K562 (cell line): Measurements from ENCODE around the gene EEPD1. TPM values are rescaled to one million over a fixed set of nuclear protein-coding genes. Genes with fewer than 3 reads are reported as not detected.

Experiments used
- ATAC-seq: fragments of 200-7000 bp; cut with Tn5 transposase; 3 replicates; pipeline ENCODE4 v1.9.1; 2020; ENCODE audit warnings: moderate library complexity
- BruUV-seq: library from RNA; stranded (reverse); fragments of 400-500 nt; replicated peaks from 2 replicates; lab custom pipeline; 2021; lab: Mats Ljungman, UMichigan
- CTCF ChIA-PET: fragments of 300-600 bp; formaldehyde crosslinking; extraction: SDS; loops from one replicate; lab custom pipeline; 2021; ENCODE audit warnings: low intra/inter-chr PET ratio; lab: Yijun Ruan, JAX
- POLR2A ChIA-PET: fragments of 300-600, 350-650 bp; sonication (Branson Sonifier 250); formaldehyde crosslinking; extraction: SDS; loops from one replicate; lab custom pipeline; 2021; ENCODE audit warnings: antibody characterized with exemption, inconsistent platforms; lab: Yijun Ruan, JAX
- DNase-seq, 4 experiments: peaks; one replicate each; pipeline versions ENCODE4 v3.0.0 to v3.0.0-alpha.2; 2011 to 2018; ENCODE audit warnings: low spot score in 3 of 4, mixed read lengths in 3 of 4; ENCODE audit errors: extremely low read depth in 1 of 4
- FAIRE-seq: peaks from 2 replicates; lab custom pipeline; 2011; peaks lifted over from hg19 to GRCh38; lab: Jason Lieb, UNC
- H2AFZ ChIP-seq: 2 replicates; pipeline ENCODE4 v1.6.0; 2011; ENCODE audit warnings: low read depth, low read length, control low read depth, inconsistent platforms
- H3K27ac ChIP-seq: fragments of 200-600 bp; 3 replicates; pipeline ENCODE4 v1.8.0; 2011; ENCODE audit warnings: low read depth, mild to moderate bottlenecking, control low read depth, inconsistent platforms, low read length, moderate library complexity, mixed read lengths; ENCODE audit errors: extremely low read depth
- H3K27me3 ChIP-seq, 2 experiments: fragments of 300-600 bp in 1 of 2; 2 replicates in 1 of 2; 3 replicates in 1 of 2; pipeline versions ENCODE4 v1.6.0 to v1.8.0; 2011; ENCODE audit warnings: inconsistent platforms in 2 of 2, low read length in 2 of 2, mild to moderate bottlenecking in 1 of 2, mixed read lengths in 1 of 2, moderate library complexity in 1 of 2; ENCODE audit not compliant: control insufficient read depth in 2 of 2, insufficient read depth in 2 of 2
- H3K36me3 ChIP-seq: fragments of 300-600 bp; 3 replicates; pipeline ENCODE4 v1.8.0; 2011; ENCODE audit warnings: mild to moderate bottlenecking, low read length, inconsistent platforms; ENCODE audit not compliant: control insufficient read depth, insufficient read depth
- H3K4me1 ChIP-seq, 2 experiments: fragments of 200-600 bp in 1 of 2; replicated peaks in 1 of 2; 2 replicates in 1 of 2; 3 replicates in 1 of 2; pipeline versions ENCODE4 v1.5.1 to v1.8.0; 2011; ENCODE audit warnings: inconsistent platforms in 2 of 2, low read length in 2 of 2, mild to moderate bottlenecking in 1 of 2, mixed read lengths in 1 of 2, moderate library complexity in 1 of 2; ENCODE audit not compliant: control insufficient read depth in 2 of 2, insufficient read depth in 2 of 2
- H3K4me2 ChIP-seq: 2 replicates; pipeline ENCODE4 v1.6.1; 2011; ENCODE audit warnings: low read length, control low read depth, inconsistent platforms, mixed read lengths; ENCODE audit not compliant: insufficient read depth
- H3K4me3 ChIP-seq: fragments of 200-600 bp; sonication (generic), shearing (Covaris generic); 2 replicates; pipeline ENCODE4 v1.5.1; 2016; ENCODE audit warnings: control low read depth, inconsistent platforms
- H3K79me2 ChIP-seq: fragments of 200-600 bp; 3 replicates; pipeline ENCODE4 v1.8.0; 2011; ENCODE audit warnings: low read length, inconsistent platforms; ENCODE audit not compliant: control insufficient read depth, insufficient read depth
- H3K9ac ChIP-seq, 2 experiments: 2 replicates each; pipeline versions ENCODE4 v1.6.0 to v1.6.1; 2011; ENCODE audit warnings: low read depth in 2 of 2, low read length in 2 of 2, control low read depth in 1 of 2, inconsistent platforms in 1 of 2, mild to moderate bottlenecking in 1 of 2, mixed read lengths in 1 of 2; ENCODE audit not compliant: insufficient read depth in 1 of 2
- H3K9me1 ChIP-seq: one replicate; pipeline ENCODE4 v1.6.0; 2011; ENCODE audit warnings: inconsistent platforms, mild to moderate bottlenecking, low read length, moderate library complexity; ENCODE audit not compliant: control insufficient read depth, insufficient read depth
- H3K9me3 ChIP-seq: replicated peaks from 2 replicates; pipeline ENCODE4 v1.5.1; 2011; ENCODE audit warnings: low read depth, low read length, inconsistent platforms; ENCODE audit not compliant: control insufficient read depth, insufficient read depth
- H4K20me1 ChIP-seq: replicated peaks from 2 replicates; pipeline ENCODE4 v1.6.1; 2011; ENCODE audit warnings: low read length, inconsistent platforms, mixed read lengths; ENCODE audit not compliant: control insufficient read depth, insufficient read depth
- E2F6 ChIP-seq, 2 experiments: IDR thresholded peaks; 2 replicates each; pipeline ENCODE4 v1.6.1; 2011; ENCODE audit warnings: borderline replicate concordance in 1 of 2, control low read depth in 1 of 2, low read depth in 1 of 2, low read length in 1 of 2, mild to moderate bottlenecking in 1 of 2, mixed read lengths in 1 of 2, moderate library complexity in 1 of 2; ENCODE audit not compliant: insufficient read depth in 1 of 2, insufficient read length in 1 of 2, poor library complexity in 1 of 2, severe bottlenecking in 1 of 2; ENCODE audit errors: extremely low read depth in 1 of 2
- ETS2 ChIP-seq: IDR thresholded peaks from 2 replicates; pipeline ENCODE4 v1.6.1; 2016; ENCODE audit warnings: borderline replicate concordance, missing genetic modification characterization, mild to moderate bottlenecking, moderate library complexity, missing compliant biosample characterization; ENCODE audit not compliant: poor library complexity, severe bottlenecking
- HNRNPUL1 ChIP-seq: fragments of 200-400 bp; formaldehyde crosslinking; IDR thresholded peaks from 2 replicates; pipeline ENCODE4 v1.6.1; 2017; ENCODE audit warnings: low read length
- HSF4 ChIP-seq: fragments of 250-450 bp; sonication (Bioruptor Pico); IDR thresholded peaks from 2 replicates; pipeline ENCODE4 v2.1.2; 2022; ENCODE audit warnings: mild to moderate bottlenecking, moderate library complexity, borderline replicate concordance
- ILK ChIP-seq: fragments of 450-650 bp; IDR thresholded peaks from 2 replicates; pipeline ENCODE4 v1.6.1; 2016; ENCODE audit warnings: missing genetic modification characterization, low read depth, mild to moderate bottlenecking, missing compliant biosample characterization, moderate library complexity, borderline replicate concordance
- NR2F6 ChIP-seq: fragments of 450-650 bp; formaldehyde crosslinking; IDR thresholded peaks from 2 replicates; pipeline ENCODE4 v1.4.0; 2020; ENCODE audit warnings: mild to moderate bottlenecking
- TRIM25 ChIP-seq: fragments of 450-650 bp; IDR thresholded peaks from 2 replicates; pipeline ENCODE4 v1.7.0; 2016; ENCODE audit warnings: borderline replicate concordance
- ZC3H4 ChIP-seq: sonication (generic); formaldehyde crosslinking; IDR thresholded peaks from 2 replicates; pipeline ENCODE4 v1.9.0; 2021; ENCODE audit warnings: missing genetic modification reagents, borderline replicate concordance
- ZZZ3 ChIP-seq: fragments of 450-650 bp; IDR thresholded peaks from 2 replicates; pipeline ENCODE4 v1.6.1; 2016; ENCODE audit warnings: antibody characterized with exemption, mild to moderate bottlenecking, moderate library complexity
- WGBS: fragments of 100-300 bp; shearing (Covaris generic); methylation state at CpG from one replicate; pipeline ENCODE4 v1.1.6; 2016; ENCODE audit warnings: low coverage, mixed read lengths; ENCODE audit not compliant: insufficient coverage; ENCODE audit errors: missing lambda C conversion rate; 5-methylcytosine and 5-hydroxymethylcytosine counted together
- in situ Hi-C: fragments of 300-500 bp; cut with MboI; formaldehyde crosslinking; loops from 4 replicates; pipeline ENCODE4 v1.15.0; 2018; ENCODE audit warnings: inconsistent platforms, mixed read lengths
- intact Hi-C: fragments of 100-400 bp; cut with micrococcal nuclease; formaldehyde crosslinking; loops from 2 replicates; pipeline ENCODE4 v1.14.2; 2022
- polyA plus RNA-seq, 8 experiments: library from polyadenylated mRNA; depleted of rRNA in 4 of 8; stranded (reverse) in 5 of 8; unstranded in 3 of 8; fragments of >200 nt; fragmentation: Nextera tagmentation in 2 of 8; fragmentation: Illumina TruSeq in 1 of 8; extraction: Ambion mirVana in 2 of 8; extraction: Trizol in 1 of 8; gene quantifications; 2 replicates each; pipeline versions ENCODE4 v1.2.1 to v1.2.3, GENCODE V29; 2011 to 2014; ENCODE audit warnings: inconsistent platforms in 1 of 8, missing spikeins in 1 of 8
- total RNA-seq, 7 experiments: library from RNA; depleted of rRNA in 6 of 7; stranded (reverse); fragments of >200 nt in 6 of 7; fragmentation: Illumina TruSeq in 2 of 7; extraction: Trizol in 2 of 7; gene quantifications; 2 replicates each; pipeline versions ENCODE4 v1.2.1 to v1.2.3, GENCODE V29; 2011 to 2021; ENCODE audit warnings: low replicate concordance in 1 of 7

Gene EEPD1
- total and polyA plus RNA-seq, 9 of the 15 experiments (the other 6 are each of a cell fraction or from before 2014, with no cell fraction given): 0.01 to 1.5 (median 0.74) TPM; not detected in 1

GRCh38 chr7:36209814-36210183, 56.7 kb downstream of the EEPD1 start (continued):
- TF ChIP-seq E2F6 (IDR thresholded peaks at IDR 0.05; ENCODE audit: borderline replicate concordance in 1 of 2, extremely low read depth in 1 of 2, insufficient read depth in 1 of 2, insufficient read length in 1 of 2, low read depth in 1 of 2, low read length in 1 of 2, poor library complexity in 1 of 2, severe bottlenecking in 1 of 2): peak in 1 of 2 experiments; percentile 1

- Histone ChIP-seq H3K4me1 (peaks cover 12 to 15% of the 10 kb centered on the region in 2 experiments), H2AFZ (no peak overlapping the region), H4K20me1 (no peaks in the 10 kb centered on the region), H3K9me3 (no peaks in the 10 kb centered on the region), H3K36me3 (no peaks in the 10 kb centered on the region), H3K9ac (no peak overlapping the region), H3K4me2 (no peak overlapping the region), H3K27me3 (peaks cover 0 to 15% of the 10 kb centered on the region in 2 experiments; a peak in 2 of 5 replicates), H3K79me2 (no peaks in the 10 kb centered on the region), H3K27ac (no peak overlapping the region), H3K9me1 (no peaks in the 10 kb centered on the region), H3K4me3 (no peak overlapping the region)
- intact Hi-C loops: no loop called here
- ATAC-seq (no peak), FAIRE-seq (no peak), DNase-seq (no peak)
- in situ Hi-C loops: no loop called here
- no TSS peak for BruUV-seq
- WGBS: 18% methylated on average over 5 of the region's 5 CpGs
- ChIA-PET POLR2A (no interaction called here), CTCF (no interaction called here)
- no peak for TF ChIP-seq ETS2
- TF ChIP-seq HSF4 (CRISPR knock-in tag): no peak
- no peak for TF ChIP-seq ILK (tag)
- no peak for TF ChIP-seq NR2F6 (CRISPR knock-in tag)
- no peak for TF ChIP-seq HNRNPUL1
- TF ChIP-seq ZC3H4 (CRISPR knock-in tag): no peak
- no peak for TF ChIP-seq ZZZ3
- TF ChIP-seq TRIM25: no peak
Measured at GRCh38 chr7:36210291-36210922, 57.4 kb downstream of the EEPD1 start.
